H1 (cell line): ENCODE data around the gene APOBR. TPM values are rescaled to one million over a fixed set of nuclear protein-coding genes. Genes with fewer than 3 reads are reported as not detected.

Source experiments
- CTCF ChIA-PET: fragments of 300-600 bp; sonication (Branson Sonifier 250); formaldehyde crosslinking; loops from one replicate; lab custom pipeline; 2021; ENCODE audit not compliant: partially characterized antibody; lab: Charles Lee
- POLR2A ChIA-PET: fragments of 300-600 bp; sonication (Branson Sonifier 250); formaldehyde crosslinking; loops from one replicate; lab custom pipeline; 2021; ENCODE audit warnings: inconsistent platforms; ENCODE audit not compliant: partially characterized antibody; lab: Charles Lee
- DNase-seq, 2 experiments: peaks; one replicate each; pipeline versions ENCODE4 v3.0.0 to v3.0.0-alpha.2; 2010 to 2022; ENCODE audit warnings: low spot score in 2 of 2, low read depth in 1 of 2, mixed read lengths in 1 of 2
- FAIRE-seq: peaks from 2 replicates; lab custom pipeline; 2011; peaks lifted over from hg19 to GRCh38; lab: Jason Lieb, UNC
- H2AFZ ChIP-seq: 2 replicates; pipeline ENCODE4 v1.8.1; 2012; ENCODE audit warnings: low read length, inconsistent platforms
- H2AK5ac ChIP-seq: 2 replicates; pipeline ENCODE4 v1.6.1; 2013; ENCODE audit warnings: low read depth, low read length
- H2BK120ac ChIP-seq: replicated peaks from 2 replicates; pipeline ENCODE3; 2013; ENCODE audit warnings: low read depth, low read length, inconsistent platforms
- H2BK12ac ChIP-seq: 2 replicates; pipeline ENCODE4 v1.6.1; 2013; ENCODE audit warnings: low read depth, low read length
- H2BK15ac ChIP-seq: 2 replicates; pipeline ENCODE4 v1.6.1; 2013; ENCODE audit warnings: low read length
- H2BK20ac ChIP-seq: 2 replicates; pipeline ENCODE4 v1.6.1; 2013; ENCODE audit warnings: low read length
- H2BK5ac ChIP-seq: 2 replicates; pipeline ENCODE4 v1.6.1; 2013; ENCODE audit warnings: low read depth, low read length
- H3K14ac ChIP-seq: 2 replicates; pipeline ENCODE4 v1.6.1; 2013; ENCODE audit warnings: inconsistent platforms; ENCODE audit not compliant: insufficient read length
- H3K18ac ChIP-seq: 2 replicates; pipeline ENCODE4 v1.6.1; 2013; ENCODE audit warnings: low read length; ENCODE audit errors: extremely low read depth
- H3K23ac ChIP-seq: 2 replicates; pipeline ENCODE4 v1.6.1; 2013; ENCODE audit warnings: inconsistent platforms; ENCODE audit not compliant: insufficient read length
- H3K23me2 ChIP-seq: 2 replicates; pipeline ENCODE4 v1.6.1; 2013; ENCODE audit warnings: low read depth, low read length
- H3K27ac ChIP-seq: 2 replicates; pipeline ENCODE4 v1.6.1; 2011; ENCODE audit warnings: low read depth, low read length, inconsistent platforms
- H3K27me3 ChIP-seq, 4 experiments: replicated peaks in 1 of 4; 1 replicate in 1 of 4; 2 replicates in 3 of 4; pipeline versions ENCODE4 v1.6.1 to v1.8.1; 2011 to 2013; ENCODE audit warnings: low read length in 3 of 4, mild to moderate bottlenecking in 3 of 4, inconsistent platforms in 2 of 4, mixed read lengths in 2 of 4, moderate library complexity in 1 of 4; ENCODE audit not compliant: control insufficient read depth in 3 of 4, insufficient read depth in 3 of 4; ENCODE audit errors: extremely low read depth in 1 of 4
- H3K36me3 ChIP-seq, 4 experiments: 2 replicates each; pipeline versions ENCODE4 v1.6.1 to v1.8.1; 2011 to 2013; ENCODE audit warnings: mild to moderate bottlenecking in 4 of 4, low read length in 3 of 4, moderate library complexity in 2 of 4, control low read depth in 1 of 4, inconsistent platforms in 1 of 4; ENCODE audit not compliant: insufficient read depth in 4 of 4, control insufficient read depth in 2 of 4
- H3K4ac ChIP-seq: replicated peaks from 2 replicates; pipeline ENCODE3; 2013; ENCODE audit warnings: low read length, low read depth, mixed read lengths, inconsistent platforms; ENCODE audit not compliant: insufficient read length
- H3K4me1 ChIP-seq, 4 experiments: replicated peaks in 1 of 4; 1 replicate in 1 of 4; 2 replicates in 3 of 4; pipeline versions ENCODE4 v1.6.1 to v1.8.1; 2011 to 2013; ENCODE audit warnings: low read length in 3 of 4, inconsistent platforms in 2 of 4, mixed read lengths in 1 of 4; ENCODE audit not compliant: insufficient read depth in 4 of 4, control insufficient read depth in 3 of 4
- H3K4me2 ChIP-seq, 2 experiments: 2 replicates each; pipeline versions ENCODE4 v1.6.1 to v1.8.1; 2011 to 2013; ENCODE audit warnings: low read depth in 2 of 2, low read length in 2 of 2, control low read depth in 1 of 2, inconsistent platforms in 1 of 2, mild to moderate bottlenecking in 1 of 2; ENCODE audit not compliant: insufficient read depth in 1 of 2
- H3K4me3 ChIP-seq, 4 experiments: fragments of 200-600, 300-600 bp in 1 of 4; sonication (generic), shearing (Covaris generic), sonication (Bioruptor Twin) in 1 of 4; 2 replicates each; pipeline versions ENCODE4 v1.5.1 to v1.8.1; 2011 to 2016; ENCODE audit warnings: low read length in 4 of 4, low read depth in 3 of 4, control low read depth in 2 of 4, inconsistent platforms in 2 of 4, mild to moderate bottlenecking in 2 of 4, mixed read lengths in 1 of 4, moderate library complexity in 1 of 4; ENCODE audit not compliant: insufficient read depth in 2 of 4; ENCODE audit errors: extremely low read depth in 1 of 4
- H3K56ac ChIP-seq: replicated peaks from 2 replicates; pipeline ENCODE3; 2013; ENCODE audit warnings: low read depth, mild to moderate bottlenecking, mixed read lengths, low read length, inconsistent platforms; ENCODE audit not compliant: insufficient read length
- H3K79me1 ChIP-seq: 2 replicates; pipeline ENCODE4 v1.6.1; 2013; ENCODE audit warnings: low read depth, low read length, control low read depth
- H3K79me2 ChIP-seq, 2 experiments: 2 replicates each; pipeline versions ENCODE4 v1.6.1 to v1.8.1; 2012 to 2013; ENCODE audit warnings: low read length in 2 of 2, mild to moderate bottlenecking in 2 of 2, inconsistent platforms in 1 of 2; ENCODE audit not compliant: insufficient read depth in 2 of 2, control insufficient read depth in 1 of 2
- H3K9ac ChIP-seq, 4 experiments: replicated peaks in 1 of 4; 1 replicate in 1 of 4; 2 replicates in 3 of 4; pipeline versions ENCODE4 v1.6.1 to v1.8.1; 2011 to 2013; ENCODE audit warnings: low read depth in 3 of 4, low read length in 3 of 4, control low read depth in 2 of 4, mild to moderate bottlenecking in 2 of 4, moderate library complexity in 2 of 4, inconsistent platforms in 1 of 4; ENCODE audit errors: extremely low read depth in 1 of 4
- H3K9me3 ChIP-seq, 2 experiments: 2 replicates each; pipeline versions ENCODE4 v1.6.1 to v1.8.1; 2012 to 2013; ENCODE audit warnings: mild to moderate bottlenecking in 2 of 2, moderate library complexity in 2 of 2, control low read depth in 1 of 2, inconsistent platforms in 1 of 2, low read depth in 1 of 2, low read length in 1 of 2, mixed read lengths in 1 of 2; ENCODE audit not compliant: insufficient read depth in 2 of 2
- H4K20me1 ChIP-seq, 2 experiments: replicated peaks in 1 of 2; 2 replicates each; pipeline versions ENCODE3 to v1.8.1; 2011 to 2013; ENCODE audit warnings: inconsistent platforms in 2 of 2, low read length in 2 of 2, mild to moderate bottlenecking in 1 of 2; ENCODE audit not compliant: insufficient read depth in 2 of 2, control insufficient read depth in 1 of 2
- H4K5ac ChIP-seq: 2 replicates; pipeline ENCODE4 v1.6.1; 2013; ENCODE audit warnings: low read length, low read depth, mixed read lengths, inconsistent platforms; ENCODE audit not compliant: insufficient read length
- H4K8ac ChIP-seq: 2 replicates; pipeline ENCODE4 v1.8.0; 2013; ENCODE audit warnings: mild to moderate bottlenecking, moderate library complexity, low read length, inconsistent platforms; ENCODE audit not compliant: insufficient read depth; ENCODE audit errors: extremely low read depth
- H4K91ac ChIP-seq: replicated peaks from 2 replicates; pipeline ENCODE3; 2013; ENCODE audit warnings: low read length, mixed read lengths, inconsistent platforms; ENCODE audit not compliant: insufficient read length
- CHD2 ChIP-seq: IDR thresholded peaks from 2 replicates; pipeline ENCODE4 v1.6.1; 2012; ENCODE audit warnings: low read length, improper control_type of control experiment
- HDAC2 ChIP-seq, 2 experiments: fragments of 300-600 bp in 1 of 2; sonication (generic) in 1 of 2; IDR thresholded peaks; 2 replicates each; pipeline ENCODE4 v1.6.1; 2011 to 2012; ENCODE audit warnings: low read depth in 2 of 2, low read length in 2 of 2, mild to moderate bottlenecking in 2 of 2, moderate library complexity in 2 of 2, borderline replicate concordance in 1 of 2, inconsistent platforms in 1 of 2
- RFX5 ChIP-seq: IDR thresholded peaks from 2 replicates; pipeline ENCODE4 v1.6.1; 2011; ENCODE audit warnings: low read depth, low read length, improper control_type of control experiment, borderline replicate concordance
- RNF2 ChIP-seq: fragments of 200-900, 300-1000 bp; sonication (generic); IDR thresholded peaks from 2 replicates; pipeline ENCODE4 v1.7.1; 2016; ENCODE audit warnings: borderline replicate concordance, low read depth, mild to moderate bottlenecking, antibody characterized with exemption, low read length; ENCODE audit not compliant: poor library complexity, severe bottlenecking; ENCODE audit errors: missing control alignments
- WGBS, 2 experiments: shearing (Covaris generic) in 1 of 2; methylation state at CpG; one replicate each; pipeline versions ENCODE4 v1.1.6 to v1.1.7; 2013 to 2015; ENCODE audit warnings: low lambda C conversion rate in 2 of 2, mixed read lengths in 2 of 2, inconsistent platforms in 1 of 2, low coverage in 1 of 2, missing lambda C conversion rate in 1 of 2; ENCODE audit not compliant: insufficient replicate concordance in 2 of 2, insufficient coverage in 1 of 2, insufficient read length in 1 of 2; ENCODE audit errors: extremely low coverage in 1 of 2, missing lambda C conversion rate in 1 of 2; 5-methylcytosine and 5-hydroxymethylcytosine counted together
- long read RNA-seq, 2 experiments: library from RNA in 1 of 2; library from capped mRNA in 1 of 2; stranded (forward); transcript quantifications; one replicate each; pipeline ENCODE4 v2.0.0, GENCODE V29; 2021; ENCODE audit warnings: inconsistent platforms in 1 of 2
- polyA minus RNA-seq, 3 experiments: library from RNA; depleted of rRNA, polyadenylated mRNA; stranded (reverse); fragments of >200 nt; gene quantifications; 1 replicate in 2 of 3; 2 replicates in 1 of 3; pipeline ENCODE4 v1.2.3, GENCODE V29; 2011
- polyA plus RNA-seq, 7 experiments: library from polyadenylated mRNA; depleted of rRNA in 3 of 7; stranded (reverse) in 5 of 7; unstranded in 2 of 7; fragments of >200 nt in 5 of 7; fragments of 200-250 nt in 2 of 7; gene quantifications; 1 replicate in 5 of 7; 2 replicates in 1 of 7; 4 replicates in 1 of 7; pipeline versions ENCODE4 v1.2.1 to v1.2.3, GENCODE V29; 2011 to 2013; ENCODE audit warnings: missing spikeins in 2 of 7, mixed read lengths in 2 of 7
- total RNA-seq: library from RNA; stranded (reverse); fragmentation: NEBNext Ultra II Directional; extraction: Animal tissue kit (Norgen Biotek cat#: 25700); gene quantifications from 2 replicates; pipeline ENCODE4 v1.2.1, GENCODE V29; 2021

APOBR gene, protein sequence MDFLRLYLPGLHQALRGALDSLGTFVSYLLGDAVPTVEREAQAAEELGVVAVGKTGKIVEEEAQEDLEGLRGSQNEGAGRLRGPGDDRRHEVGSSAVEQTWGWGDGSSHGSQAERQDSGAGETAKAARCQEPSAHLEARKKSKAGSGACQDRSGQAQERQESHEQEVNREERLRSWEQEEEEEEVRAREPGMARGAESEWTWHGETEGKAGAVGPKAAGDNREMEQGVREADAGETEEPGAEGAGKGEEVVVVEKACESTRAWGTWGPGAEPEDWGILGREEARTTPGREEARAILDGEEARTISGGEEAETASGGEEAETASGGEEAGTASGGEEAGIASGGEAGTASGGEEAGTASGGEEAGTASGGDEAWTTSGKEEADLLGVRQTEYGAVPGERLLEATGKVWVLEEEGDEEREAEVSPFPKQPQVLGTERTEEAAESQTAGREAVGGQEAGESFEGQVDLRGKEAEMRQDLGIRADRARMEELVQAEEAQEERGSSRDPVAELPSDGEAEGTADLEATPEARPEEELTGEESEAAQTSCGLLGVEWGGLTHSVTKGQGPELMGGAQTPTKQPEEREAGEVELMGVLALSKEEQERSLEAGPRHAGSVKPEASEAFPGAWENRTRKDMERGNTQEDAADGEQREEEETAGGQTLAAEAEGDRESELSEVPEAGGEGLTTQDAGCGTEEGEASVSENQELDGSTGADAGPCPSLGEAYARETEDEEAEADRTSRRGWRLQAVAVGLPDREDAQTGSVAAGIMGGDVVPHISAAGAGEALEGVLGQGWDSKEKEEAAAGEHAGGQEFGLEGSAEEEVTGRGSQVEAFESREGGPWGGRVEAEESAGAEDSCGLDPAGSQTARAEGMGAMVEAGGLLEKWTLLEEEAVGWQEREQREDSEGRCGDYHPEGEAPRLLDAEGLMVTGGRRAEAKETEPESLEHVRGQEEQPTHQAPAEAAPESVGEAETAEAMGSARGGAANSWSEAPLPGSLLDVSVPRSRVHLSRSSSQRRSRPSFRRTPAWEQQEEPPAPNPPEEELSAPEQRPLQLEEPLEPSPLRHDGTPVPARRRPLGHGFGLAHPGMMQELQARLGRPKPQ
- not detected in 2 replicates for total RNA-seq
- not detected in 2 replicates for polyA plus RNA-seq (2011; rRNA removed)
- not detected for polyA plus RNA-seq (2011; cell fraction: cytosol; rRNA removed)
- not detected for polyA plus RNA-seq (2011; cell fraction: nucleus; rRNA removed)
- 0.05 TPM in 1 of 4 replicates, not detected in the others for polyA plus RNA-seq (2012, experiment 1 of 2)
- polyA plus RNA-seq (2012, experiment 2 of 2) = not detected
- polyA plus RNA-seq (2013, experiment 1 of 2) = not detected
- polyA plus RNA-seq (2013, experiment 2 of 2) = 0.02 TPM
- not detected in 2 replicates for polyA minus RNA-seq (2011; rRNA and poly(A)+ RNA removed)
- polyA minus RNA-seq (2011; cell fraction: cytosol; rRNA and poly(A)+ RNA removed) = not detected
- not detected for polyA minus RNA-seq (2011; cell fraction: nucleus; rRNA and poly(A)+ RNA removed)
- long read RNA-seq, experiment 1 = 0 reads
- long read RNA-seq, experiment 2 = 0 reads

DNA sequence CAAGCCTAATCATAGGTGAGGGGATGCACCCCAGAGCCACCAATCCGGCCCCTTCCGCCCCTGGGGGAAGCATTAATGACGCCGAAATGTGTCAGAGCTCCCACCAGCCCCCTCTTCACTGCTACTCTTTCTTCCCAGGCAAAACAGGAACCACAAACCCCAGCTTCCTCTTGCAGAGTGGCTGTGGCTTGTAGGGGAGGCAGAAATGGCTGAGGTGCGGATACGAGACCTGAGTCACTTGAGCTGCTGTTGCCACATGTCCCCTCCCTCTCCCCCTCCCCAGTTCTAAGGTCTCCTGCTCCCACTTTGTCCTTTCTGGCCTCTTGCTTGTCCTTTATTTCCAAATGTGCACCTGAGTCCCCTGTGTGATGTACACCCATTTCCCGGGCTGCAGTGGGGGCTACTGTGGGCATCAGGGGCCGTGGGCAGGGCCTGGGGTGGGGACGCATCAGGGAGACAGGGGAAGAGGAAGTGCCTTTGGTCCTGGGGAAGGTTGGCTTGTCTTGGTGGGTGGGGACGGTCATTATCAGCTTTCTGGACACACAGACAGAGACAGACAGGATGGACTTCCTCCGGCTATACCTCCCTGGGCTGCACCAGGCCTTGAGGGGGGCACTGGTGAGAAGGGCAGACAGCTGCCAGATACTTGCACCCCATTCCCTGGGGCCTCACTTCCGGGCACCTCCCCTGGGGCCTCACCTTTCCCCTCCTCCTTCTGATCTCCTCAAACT is at the start of gene APOBR:
TSS of gene APOBR (plus strand) at position 523 of the 731 bp plus-strand sequence. CDS start at position 562, 39 bp downstream.
- Histone ChIP-seq H3K4me1 (no peaks in the 10 kb centered on the region), H4K91ac (no peak within 1 kb of the TSS), H3K23ac (no peak within 1 kb of the TSS), H3K79me1 (no peaks in the 10 kb centered on the region), H3K18ac (no peak within 1 kb of the TSS), H3K23me2 (no peaks in the 10 kb centered on the region; the same call in 1 of the 2 replicates), H3K27me3 (peaks cover 0 to 2% (median 0%) of the 10 kb centered on the region in 4 experiments; a peak in 1 of 7 replicates), H3K4me3 (no peak within 1 kb of the TSS), H2BK5ac (no peak within 1 kb of the TSS), H3K79me2 (no peaks in the 10 kb centered on the region), H2BK12ac (no peak within 1 kb of the TSS), H2BK15ac (no peak within 1 kb of the TSS), H2BK120ac (no peak within 1 kb of the TSS), H2AFZ (no peak within 1 kb of the TSS), H4K20me1 (no peaks in the 10 kb centered on the region), H3K9me3 (no peaks in the 10 kb centered on the region), H3K14ac (no peak within 1 kb of the TSS), H3K4ac (no peak within 1 kb of the TSS), H4K8ac (peak within 1 kb of the TSS; percentile 41; the same call in 1 of the 2 replicates), H3K36me3 (no peaks in the 10 kb centered on the region), H2BK20ac (no peak within 1 kb of the TSS), H3K9ac (no peak within 1 kb of the TSS; a peak in 1 of 7 replicates), H4K5ac (no peak within 1 kb of the TSS), H3K4me2 (no peak within 1 kb of the TSS), H3K27ac (no peak within 1 kb of the TSS), H2AK5ac (no peak within 1 kb of the TSS), H3K56ac (no peak within 1 kb of the TSS)
- 91% methylated on average over 12 of the region's 12 CpGs; no CpG with 5 or more reads in 1 of the 2 experiments for WGBS, 2 experiments
- ChIA-PET CTCF (interaction anchor here (1.3 kb wide), 1 partner anchor 9 kb away, joined by 4 read pairs; no protein-coding TSS in a partner anchor), POLR2A (interaction anchor here (1.0 kb wide), 1 partner anchor 12 kb away, joined by 3 read pairs; no protein-coding TSS in a partner anchor)
- FAIRE-seq (no peak), DNase-seq (no peak)
- TF ChIP-seq HDAC2 (IDR thresholded peaks at IDR 0.05; ENCODE audit: borderline replicate concordance in 1 of 2, low read depth in 2 of 2, low read length in 2 of 2) (no peak), RNF2 (no peak), RFX5 (no peak), CHD2 (no peak)
